Stimulated activated CD8-positive, alpha-beta memory T cell treated with anti-CD3 and anti-CD28 coated beads, Interleukin-12 subunit alpha, Interleukin-12 subunit beta, amount 100 ng/mL, for 4 hours (primary cell): Measurements from ENCODE around the gene NSUN2.
"Not testable (repeated sequence)": the region's sequence is repeated elsewhere in the genome, so short reads cannot be mapped to it uniquely, and the experiment has no call there.

Source experiments
- DNase-seq: peaks from one replicate; pipeline ENCODE4 v3.0.0-alpha.2; 2020; ENCODE audit warnings: low read depth

The NSUN2 gene

DNA sequence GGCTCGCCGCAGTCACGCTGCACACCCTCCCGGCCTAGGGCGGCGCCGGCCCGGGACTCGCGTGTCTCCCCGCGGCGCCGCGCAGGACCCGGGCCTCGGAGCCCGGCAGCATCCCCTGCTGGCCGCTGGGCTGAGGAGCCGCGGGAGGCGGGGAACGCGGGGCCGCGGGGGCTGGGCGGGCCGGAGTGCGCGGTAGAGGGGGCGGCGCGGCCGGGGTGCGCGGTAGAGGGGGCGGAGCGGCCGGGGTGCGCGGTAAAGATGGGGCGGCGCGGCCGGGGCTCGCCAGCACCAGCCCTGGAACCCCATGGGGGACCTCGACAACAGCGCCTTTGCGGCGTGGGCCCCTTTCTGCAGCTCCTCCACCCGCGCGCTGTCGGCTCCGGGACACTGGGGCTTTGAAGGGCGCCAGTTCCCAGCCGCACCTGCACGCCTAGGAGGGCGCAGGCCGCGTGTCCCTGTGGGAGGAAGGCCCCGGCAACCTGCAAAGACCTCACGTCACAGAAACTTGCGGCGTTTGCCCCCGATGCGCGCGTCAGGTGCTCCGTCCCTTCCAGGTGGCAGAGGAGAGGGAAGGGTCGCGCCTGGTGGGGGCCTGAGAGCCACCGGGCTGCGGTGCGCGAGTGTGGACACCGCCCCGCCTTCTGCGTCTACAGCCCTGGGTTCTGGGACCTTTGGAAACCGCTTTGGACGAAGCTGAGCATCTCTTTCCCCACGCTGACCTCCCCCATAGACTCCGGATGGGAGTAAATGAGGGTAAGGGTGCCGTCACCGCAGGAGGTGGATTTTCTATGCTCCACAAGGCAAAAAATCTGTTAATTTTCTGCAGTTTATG lies 49.6 kb downstream of the NSUN2 start:
- no peak for DNase-seq

DNA sequence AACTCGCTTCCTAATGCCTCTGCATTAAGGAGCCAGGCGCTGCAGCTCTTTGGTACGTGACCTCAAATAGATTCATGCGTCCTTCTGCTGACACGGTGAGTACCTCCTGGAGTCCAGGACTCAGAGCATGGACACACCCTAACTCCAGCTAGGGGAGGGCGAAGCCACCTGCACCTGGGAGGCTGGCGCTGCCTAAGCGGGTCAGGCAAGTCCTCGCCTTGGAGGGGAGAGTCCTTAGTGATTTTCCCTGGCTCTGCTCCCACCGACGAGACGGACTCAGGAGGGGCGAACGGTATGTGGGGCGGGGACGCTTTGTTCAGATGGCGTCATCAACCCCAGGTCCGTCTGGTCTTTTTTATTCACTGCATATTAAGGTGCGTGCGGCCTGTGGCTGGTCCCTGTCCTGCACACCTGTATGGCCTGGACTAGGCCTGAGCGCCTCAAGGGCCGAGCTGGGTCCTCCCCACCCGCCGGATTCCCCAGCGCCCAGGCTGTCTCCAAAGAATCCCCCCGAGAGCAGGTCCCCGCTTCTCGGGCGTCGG lies 50.3 kb downstream of the NSUN2 start:
- no peak for DNase-seq

DNA sequence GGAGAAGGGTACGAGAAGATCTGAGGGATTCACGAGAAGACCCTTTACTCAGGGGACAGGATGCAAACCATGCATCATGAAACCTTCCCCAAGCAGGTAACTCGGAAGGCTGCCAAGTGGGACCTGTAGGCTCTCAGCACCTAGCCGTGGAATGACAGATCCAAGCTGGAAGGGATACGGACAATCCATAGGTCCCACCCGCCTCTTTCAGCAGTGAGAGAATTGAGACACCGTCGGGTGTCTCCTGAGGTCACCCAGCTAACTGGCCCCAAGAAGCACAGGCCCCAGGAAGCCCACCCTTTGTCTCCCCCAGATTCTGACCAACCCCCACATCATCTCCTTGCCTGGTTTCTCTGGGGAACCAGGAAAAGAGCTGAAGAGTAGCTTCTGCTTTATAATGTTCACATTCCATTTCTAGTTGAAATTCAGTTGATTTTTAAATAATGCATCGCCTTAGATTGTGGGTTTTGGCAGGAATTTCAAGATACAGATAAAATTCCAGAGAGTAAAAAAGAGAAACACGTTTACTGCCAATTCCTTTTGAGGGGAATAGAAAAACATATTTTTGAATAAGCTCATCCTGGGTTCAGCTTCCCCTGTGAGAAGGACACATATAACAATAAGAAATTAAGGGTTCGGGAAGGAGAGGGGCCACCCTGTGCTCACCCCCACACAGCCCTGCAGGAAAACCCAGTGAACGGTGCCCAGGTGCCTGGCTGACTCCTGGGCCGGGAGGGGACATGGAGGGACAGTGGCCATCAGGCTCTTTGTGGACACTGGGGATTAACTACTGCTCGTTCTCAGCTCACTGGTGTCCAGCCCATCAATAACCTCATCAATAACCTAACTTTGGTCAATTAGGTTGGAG lies 51.1 kb downstream of the NSUN2 start:
- no peak for DNase-seq

DNA sequence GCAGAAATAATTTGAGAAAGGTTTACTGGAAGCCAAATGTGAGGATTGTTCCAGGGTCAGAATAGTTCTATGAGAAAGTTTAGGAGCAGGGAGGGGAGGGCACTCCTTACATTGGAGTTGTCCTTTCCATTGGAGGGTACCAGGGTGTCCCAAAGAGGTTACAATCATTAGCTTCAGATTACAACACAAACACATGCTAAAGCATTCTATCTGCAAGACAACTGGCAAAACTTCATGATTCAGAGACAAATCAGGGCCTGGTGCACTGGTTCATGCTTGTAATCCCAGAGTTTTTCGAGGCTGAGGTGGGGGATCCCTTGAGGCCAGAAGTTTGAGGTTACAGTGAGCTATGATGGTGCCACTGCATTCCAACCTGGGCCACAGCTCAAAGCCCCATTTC lies 51.8 kb downstream of the NSUN2 start:
- DNase-seq: no peak

DNA sequence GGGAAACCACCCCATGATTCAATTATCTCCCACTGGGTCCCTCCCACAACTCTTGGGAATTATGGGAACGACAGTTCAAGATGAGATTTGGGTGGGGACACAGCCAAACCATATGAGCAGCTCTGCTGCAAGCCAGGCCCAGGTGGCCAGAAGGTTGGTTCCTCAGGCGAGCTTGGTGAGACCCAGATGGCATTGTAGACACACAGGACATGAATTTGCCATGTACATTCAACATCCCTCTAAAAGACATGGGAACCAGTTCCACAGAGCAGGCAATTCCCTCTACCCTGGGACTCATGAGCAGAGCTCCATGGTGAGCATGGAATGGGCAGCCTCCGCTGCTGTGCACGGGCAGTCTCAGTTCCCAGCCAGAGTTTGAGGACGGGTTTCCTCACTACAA lies 53.3 kb downstream of the NSUN2 start:
- no peak for DNase-seq

DNA sequence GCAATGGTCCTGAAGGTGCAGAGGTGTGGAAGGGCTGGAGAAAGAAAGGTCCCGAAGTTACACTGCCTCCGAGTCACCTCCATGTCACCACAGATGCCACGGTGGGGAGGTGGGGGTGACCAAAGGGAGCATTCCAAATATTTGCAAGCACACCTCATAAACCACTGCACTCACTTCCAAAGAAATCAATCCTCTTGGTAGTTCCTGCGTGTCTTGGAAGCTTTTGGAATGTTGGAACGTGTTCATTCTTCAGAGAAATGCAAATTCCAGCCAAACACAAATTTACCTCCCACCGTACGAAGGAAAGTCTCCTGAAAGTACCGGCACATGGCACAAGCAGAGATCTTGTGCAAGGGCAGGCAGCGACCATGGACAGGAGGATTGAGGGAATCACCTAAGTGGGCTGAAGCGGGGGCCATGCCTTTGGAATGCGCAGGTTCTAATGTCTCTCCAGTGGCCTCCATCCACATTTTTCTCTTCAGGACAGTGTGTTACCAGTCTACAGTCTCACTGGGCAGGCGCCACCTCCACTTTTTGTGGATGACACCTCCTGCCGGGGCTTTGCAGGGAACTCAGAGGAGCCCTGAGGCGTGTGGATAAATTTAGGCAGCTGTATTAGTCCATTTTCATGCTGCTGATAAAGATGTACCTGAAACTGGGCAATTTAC lies 54.0 kb downstream of the NSUN2 start:
- no peak for DNase-seq

DNA sequence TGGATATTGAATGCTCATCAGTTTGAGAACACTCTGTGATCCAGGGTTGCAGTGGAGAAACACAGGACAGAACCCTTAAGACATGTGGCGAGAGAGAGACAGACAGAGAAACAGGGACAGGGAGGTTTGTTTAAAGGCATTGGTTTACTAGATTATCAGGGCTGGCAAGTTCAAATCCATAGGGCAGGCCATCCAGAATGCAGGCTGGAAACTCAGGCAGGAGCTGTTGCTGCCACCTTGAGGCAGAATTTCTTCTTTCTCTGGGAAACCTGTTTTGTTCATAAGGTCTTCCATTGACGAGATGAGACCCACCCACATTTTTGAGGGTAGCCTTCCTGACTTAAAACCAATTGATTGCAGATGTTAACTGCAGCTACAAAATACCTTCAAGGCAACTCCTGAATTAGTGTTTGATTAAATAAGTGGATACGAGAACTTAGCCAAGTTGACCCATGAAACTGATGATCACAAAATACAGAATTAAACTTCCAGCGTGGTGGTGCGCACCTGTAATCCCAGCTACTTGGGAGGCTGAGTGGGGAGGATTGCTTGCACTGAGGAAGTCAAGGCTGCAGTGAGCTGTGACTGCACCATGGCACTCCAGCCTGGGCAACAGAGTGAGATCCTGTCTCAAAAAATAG lies 55.9 kb downstream of the NSUN2 start:
- DNase-seq: no peak

DNA sequence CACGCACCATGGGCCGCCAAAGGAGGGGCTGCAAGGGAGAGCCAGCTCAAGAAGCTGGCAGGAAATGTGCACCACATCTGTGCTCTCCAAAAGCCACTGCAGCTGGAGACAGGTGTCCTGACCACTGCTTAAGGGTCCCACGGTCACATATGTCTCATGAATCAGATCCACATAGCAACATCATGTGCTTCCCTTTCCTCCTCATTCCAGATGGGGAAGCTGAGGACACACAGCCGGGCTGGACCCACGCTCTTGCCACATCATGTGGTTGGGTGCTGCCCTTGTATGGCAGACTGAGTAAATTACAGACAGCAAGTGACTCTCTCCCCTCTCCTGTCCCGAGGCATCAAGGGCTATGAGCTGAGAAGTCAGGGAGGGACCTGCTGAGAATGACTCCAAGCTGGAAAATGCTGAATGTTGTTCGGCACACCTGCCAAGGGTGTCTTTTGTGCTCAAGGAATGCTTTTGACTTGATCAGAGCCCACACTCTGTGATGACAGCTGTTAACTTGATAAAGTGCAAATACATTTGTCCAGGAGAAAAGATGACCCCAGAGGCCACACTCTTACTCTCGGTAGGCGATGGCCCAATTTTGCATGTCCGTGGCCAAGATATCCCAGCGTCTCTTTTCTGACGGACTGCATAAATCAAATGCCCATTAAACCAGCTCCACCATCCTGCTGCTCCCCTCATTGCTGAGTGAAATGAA lies 58.2 kb downstream of the NSUN2 start:
- DNase-seq: no peak

DNA sequence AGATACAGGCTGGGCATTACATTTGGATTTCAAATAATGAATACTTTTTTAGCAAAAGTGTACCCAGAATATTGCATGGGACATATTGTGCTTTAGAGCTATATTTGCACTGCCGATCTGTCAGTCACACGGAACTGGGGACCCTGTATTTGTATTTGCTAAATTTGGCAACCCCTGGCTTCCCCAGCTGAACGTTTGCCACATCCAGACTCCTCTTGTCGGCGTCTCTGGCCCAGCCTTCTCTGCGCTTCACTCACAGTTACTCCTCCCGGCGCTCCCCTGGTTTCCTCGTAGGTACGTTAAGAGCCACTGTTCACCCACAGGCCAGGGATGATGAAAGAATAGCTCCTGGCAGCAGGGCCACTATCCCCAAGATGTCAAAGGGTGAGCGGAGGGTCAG lies 58.7 kb downstream of the NSUN2 start:
- no peak for DNase-seq

DNA sequence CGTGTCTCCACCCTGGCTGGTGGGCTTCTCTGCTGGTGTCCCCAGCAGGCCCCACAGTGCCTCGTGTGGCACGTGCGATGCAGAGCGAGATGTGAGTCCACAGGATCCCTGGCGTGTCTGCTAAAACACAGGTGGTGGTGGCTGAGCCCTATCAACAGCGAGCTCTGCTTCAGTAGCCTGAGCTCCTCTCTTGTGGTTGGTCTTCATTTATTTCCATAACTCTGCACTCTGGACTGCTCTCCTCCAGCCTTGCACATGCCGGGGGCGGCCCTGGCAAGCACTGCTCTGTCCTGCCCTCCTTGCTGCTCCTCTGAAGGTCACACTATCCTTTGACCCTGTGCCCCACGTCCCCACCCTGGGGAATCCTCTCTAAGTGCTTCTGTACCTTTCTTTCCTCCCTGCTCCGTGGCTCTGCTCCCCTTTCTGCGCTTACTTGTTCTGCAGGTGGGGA lies 59.2 kb downstream of the NSUN2 start:
- DNase-seq: no peak

DNA sequence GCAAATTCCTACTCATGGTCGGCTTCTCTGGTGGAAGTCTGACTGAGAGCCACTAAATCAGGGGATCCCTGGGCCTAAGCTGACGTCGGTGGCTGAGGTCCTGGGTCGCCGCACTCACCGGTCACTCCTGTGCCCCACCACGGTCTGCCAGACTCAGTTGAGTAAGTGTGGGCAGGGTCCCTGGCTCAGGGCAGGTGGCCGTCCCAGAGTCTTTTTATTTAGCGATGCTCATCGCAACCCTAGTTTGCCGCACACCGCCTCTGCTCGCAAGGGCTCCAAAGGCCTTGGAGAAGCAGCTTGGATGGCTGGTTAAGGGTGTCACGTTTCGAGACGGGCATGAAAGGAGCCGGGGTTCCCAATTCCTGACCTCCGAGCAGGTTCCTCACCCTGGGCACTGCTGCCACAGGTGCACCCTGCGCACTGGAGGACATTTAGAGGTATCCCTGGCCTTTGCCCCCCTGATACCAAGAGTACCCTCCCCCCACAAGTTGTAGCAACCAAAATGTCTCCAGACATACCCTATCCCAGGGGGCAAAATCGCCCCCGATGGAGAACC lies 59.9 kb downstream of the NSUN2 start:
- DNase-seq: no peak

DNA sequence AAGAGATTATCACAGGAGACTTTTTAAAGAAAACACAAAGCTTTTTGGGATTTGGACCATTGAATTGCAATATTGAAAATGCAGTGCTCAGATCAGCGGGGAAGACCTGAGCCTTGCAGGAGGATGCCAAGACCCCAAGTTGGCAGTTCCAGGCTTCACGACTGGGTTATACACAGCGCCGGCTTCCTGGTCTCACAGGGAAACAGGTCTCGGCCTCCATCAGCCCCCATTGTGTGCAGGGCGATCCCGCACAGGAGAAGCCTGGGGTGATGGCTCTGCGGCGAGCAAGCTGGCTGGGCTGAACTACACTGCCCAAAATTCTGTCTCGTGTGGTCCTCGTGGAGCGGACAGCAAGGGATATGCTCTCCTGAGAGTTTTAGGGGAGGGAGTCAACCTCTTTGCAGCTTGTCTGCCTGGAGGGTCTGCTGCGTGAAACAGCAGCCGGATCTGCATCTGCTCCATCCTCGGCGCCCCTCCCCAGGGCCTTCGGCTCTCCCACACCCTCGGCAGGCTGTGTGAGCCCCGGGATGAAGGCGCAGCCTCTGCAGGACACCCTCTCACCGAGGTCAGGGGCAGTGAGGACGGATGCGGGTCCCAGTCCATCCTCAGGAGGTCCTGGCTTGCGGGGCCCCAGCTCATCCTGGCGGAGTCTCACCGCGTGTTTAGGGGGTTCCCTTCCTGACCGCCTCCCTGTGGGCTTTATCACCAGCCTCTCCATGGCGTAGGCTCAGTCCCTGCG lies 60.6 kb downstream of the NSUN2 start:
- no peak for DNase-seq

DNA sequence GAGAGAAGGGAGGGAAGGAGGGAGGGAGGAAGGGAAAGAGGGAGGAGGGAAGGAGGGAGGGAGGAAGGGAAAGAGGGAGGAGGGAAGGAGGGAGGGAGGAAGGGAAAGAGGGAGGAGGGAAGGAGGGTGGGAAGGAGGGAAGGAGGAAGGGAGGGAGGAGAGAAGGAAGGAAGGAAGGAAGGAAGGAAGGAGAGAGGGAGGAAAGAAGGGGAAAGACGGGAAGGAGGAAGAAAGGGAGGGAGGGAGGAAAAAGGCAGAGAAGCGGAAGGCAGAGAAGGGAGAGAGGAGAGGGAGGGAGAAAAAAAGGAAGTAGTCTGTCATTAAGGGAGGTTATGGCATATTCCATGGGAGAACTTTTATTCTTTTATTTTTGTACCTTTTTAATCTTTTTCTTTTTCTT lies 61.2 kb downstream of the NSUN2 start:
- not testable (repeated sequence) for DNase-seq

DNA sequence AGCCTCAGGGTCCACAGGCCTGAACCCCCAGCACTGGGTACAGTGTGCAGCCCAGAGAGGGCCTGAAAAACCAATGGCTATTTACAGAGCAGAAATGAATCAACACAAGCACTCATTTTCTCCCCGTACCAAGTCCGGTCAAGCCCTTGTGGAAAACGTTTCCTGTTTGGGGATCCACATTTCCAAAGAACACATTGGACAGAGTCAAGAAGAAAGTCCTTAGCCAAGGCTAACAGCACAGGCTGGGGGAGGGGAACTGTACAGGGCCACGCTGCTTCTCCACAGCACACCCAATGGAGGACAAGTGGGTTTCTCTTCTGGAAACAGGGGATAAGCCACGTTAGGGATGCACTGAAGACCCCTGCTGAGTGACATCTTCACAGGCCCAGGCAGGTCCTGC lies 62.3 kb downstream of the NSUN2 start:
- DNase-seq: no peak

DNA sequence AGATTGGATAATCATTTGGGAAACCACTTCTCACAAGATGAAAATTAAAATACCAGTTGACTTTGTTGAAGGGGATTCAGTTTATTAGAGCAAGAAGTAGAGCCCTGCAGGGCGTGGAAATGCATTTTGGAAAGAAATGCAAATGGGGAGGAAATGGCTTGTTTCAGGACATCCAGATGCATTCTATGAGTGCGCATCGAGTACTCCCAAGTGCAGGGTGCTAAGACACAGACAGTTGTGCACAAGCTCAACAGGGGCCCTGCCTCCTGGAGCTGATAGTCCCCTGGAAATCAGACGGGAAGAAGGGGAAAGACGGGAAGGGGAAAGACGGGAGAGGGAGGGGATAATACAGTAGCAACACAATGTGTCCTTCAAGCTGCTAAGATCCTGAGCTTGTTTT lies 64.0 kb downstream of the NSUN2 start:
- DNase-seq: no peak

DNA sequence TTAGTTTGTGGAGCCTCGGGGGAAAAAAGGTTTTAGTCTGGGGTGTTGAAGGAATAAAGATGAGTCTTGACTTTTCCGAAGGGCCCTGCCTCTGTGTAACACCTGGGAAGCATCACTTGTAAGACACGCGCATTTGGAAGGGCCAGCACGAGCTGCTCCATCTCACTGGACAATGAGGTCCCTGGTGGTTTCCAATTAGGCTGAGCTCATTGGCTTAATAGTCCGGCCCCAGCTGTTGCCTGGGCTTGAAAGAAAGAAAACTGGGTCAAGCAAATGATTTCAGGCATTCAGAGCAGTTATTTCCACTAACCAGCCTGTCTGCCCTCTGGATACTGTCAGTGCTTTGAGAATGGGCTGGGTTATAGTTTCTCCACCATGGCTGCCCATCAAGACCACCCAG lies 64.5 kb downstream of the NSUN2 start:
- DNase-seq: no peak

DNA sequence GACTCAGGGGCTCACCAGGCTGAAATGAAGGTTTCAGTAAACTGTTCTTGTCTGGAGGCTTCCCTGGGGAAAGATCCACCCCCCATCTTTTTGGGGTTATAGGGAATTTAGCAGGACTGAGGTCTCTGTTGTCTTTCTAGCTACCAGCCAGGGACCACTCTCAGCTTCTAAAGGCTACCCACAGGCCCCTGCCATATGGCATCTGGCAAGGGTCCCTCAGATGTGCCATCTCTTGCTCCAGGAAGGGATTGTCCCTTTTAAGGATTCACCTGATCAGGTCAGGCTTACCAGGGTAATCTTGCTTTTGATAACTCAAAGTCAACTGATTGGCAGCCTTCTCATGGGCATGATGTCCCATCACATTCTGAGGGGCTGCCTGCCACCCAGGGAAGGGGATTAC lies 65.0 kb downstream of the NSUN2 start:
- DNase-seq: no peak

DNA sequence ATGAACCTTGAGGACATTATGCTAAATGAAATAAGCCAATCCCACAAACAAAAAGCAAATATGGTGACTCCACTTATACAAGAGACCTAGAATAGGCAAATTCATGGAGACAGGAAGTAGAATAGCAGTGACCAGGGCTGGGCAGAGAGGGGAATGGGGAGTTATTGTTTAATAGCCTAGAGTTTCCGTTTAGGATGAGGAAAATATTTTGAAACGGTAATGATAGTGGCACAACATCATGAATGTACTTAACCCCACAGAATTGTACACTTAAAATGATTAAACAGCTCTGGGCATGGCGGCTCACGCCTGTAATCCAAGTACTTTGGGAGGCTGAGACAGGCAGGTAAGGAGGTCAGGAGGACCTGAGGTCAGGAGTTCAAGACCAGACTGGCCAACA lies 65.8 kb downstream of the NSUN2 start:
- DNase-seq: no peak

DNA sequence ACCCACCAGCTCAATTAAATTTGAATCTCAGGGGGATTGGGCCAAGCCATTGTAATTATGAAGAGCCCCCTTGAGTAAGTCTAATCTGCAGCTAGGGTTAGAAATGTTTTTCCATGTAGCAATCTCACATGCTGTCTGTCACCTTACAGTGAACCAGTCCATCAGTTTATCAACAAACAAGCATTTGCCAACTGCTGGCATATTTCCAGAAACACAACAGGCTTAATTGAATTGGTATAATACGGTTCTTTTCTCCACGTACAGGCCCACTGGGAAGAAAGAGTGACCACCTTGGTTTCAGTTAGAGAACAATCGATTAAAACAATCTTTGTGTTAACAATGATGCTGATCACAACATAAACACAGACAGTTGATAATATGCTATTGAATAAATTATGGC lies 67.4 kb downstream of the NSUN2 start:
- no peak for DNase-seq
